BLaER1 treated with 17β-estradiol and CSF1 and Interleukin-3, amounts not matched to agents 10 nM and 100 nM (cell line): ENCODE data around the gene PLXNA2.

Source experiments
- H3K27ac ChIP-seq, 11 experiments: shearing (Covaris generic); formaldehyde crosslinking; 2 replicates each; pipeline ENCODE4 v1.8.1; 2022
- H3K27me3 ChIP-seq, 11 experiments: shearing (Covaris generic); formaldehyde crosslinking; 2 replicates each; pipeline ENCODE4 v1.8.1; 2022
- H3K36me3 ChIP-seq, 11 experiments: shearing (Covaris generic); formaldehyde crosslinking; 2 replicates each; pipeline ENCODE4 v1.8.1; 2022
- H3K4me1 ChIP-seq, 10 experiments: shearing (Covaris generic); formaldehyde crosslinking; 2 replicates each; pipeline ENCODE4 v1.8.1; 2022
- H3K4me2 ChIP-seq, 11 experiments: shearing (Covaris generic); formaldehyde crosslinking; 2 replicates each; pipeline ENCODE4 v1.8.1; 2022
- H3K4me3 ChIP-seq, 10 experiments: shearing (Covaris generic); formaldehyde crosslinking; 2 replicates each; pipeline ENCODE4 v1.8.1; 2022
- H3K9ac ChIP-seq, 11 experiments: shearing (Covaris generic); formaldehyde crosslinking; 2 replicates each; pipeline ENCODE4 v1.8.1; 2022
- H3K9me3 ChIP-seq, 11 experiments: shearing (Covaris generic); formaldehyde crosslinking; replicated peaks in 1 of 11; 2 replicates each; pipeline ENCODE4 v1.8.1; 2022
- H4K20me1 ChIP-seq, 11 experiments: shearing (Covaris generic); formaldehyde crosslinking; 2 replicates each; pipeline ENCODE4 v1.8.1; 2022
- Cebpa-rat ChIP-seq, 11 experiments: shearing (Covaris generic); IDR thresholded peaks; 2 replicates each; pipeline ENCODE4 v1.8.1; 2022

The PLXNA2 gene

DNA sequence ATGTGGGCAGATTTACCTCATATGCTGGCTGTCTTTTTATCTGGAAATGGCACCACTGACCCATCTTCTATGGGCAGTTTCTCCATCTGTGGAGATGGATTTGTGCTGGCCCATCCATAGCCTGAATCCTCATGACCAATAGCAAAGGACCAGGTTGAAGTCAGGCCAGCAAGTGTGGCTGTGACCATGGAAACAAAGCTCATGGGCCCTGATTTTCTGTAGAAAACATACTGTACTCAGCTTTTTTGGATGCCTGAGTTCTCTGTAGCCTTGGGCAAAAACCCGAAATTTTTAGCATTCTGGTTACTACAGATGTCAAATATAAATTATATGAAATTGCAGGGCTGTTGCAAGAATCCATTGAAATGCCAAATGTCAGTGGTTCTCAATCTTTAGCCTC is 155.0 kb downstream of the PLXNA2 start:
- Histone ChIP-seq H3K4me1 (peaks cover 14 to 22% (median 19%) of the 10 kb centered on the region in 10 experiments), H3K9me3 (no peaks in the 10 kb centered on the region), H3K4me2 (no peak overlapping the region), H3K9ac (no peak overlapping the region), H3K27me3 (no peaks in the 10 kb centered on the region), H3K4me3 (no peak overlapping the region), H4K20me1 (no peaks in the 10 kb centered on the region), H3K36me3 (peaks cover 0 to 7% (median 0%) of the 10 kb centered on the region in 11 experiments; a peak in 1 of 22 replicates), H3K27ac (no peak overlapping the region)
- no peak for TF ChIP-seq Cebpa-rat (IDR thresholded peaks at IDR 0.05)

DNA sequence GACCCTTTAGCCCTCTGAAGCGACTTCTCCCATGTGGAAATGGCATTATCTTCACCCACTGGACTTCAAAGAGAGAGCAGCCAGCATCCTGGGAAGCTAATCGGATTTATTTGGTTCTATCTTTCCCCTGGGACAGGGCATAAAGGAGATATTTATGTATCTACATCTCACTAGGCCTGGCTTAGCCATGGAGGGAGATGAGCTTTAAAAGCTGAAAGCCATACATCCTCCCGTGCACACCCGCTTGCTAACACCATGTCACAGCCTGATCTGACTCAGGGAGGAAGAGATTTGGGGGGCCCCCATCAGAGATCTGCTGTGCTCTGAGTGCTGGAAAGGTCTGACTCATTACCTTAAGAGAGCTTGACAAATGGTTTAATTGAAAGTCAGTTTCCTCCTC is 155.9 kb downstream of the PLXNA2 start:
- Histone ChIP-seq H3K27ac (no peak overlapping the region), H3K27me3 (no peaks in the 10 kb centered on the region), H3K4me1 (peaks cover 15 to 26% (median 20%) of the 10 kb centered on the region in 10 experiments), H3K4me3 (no peak overlapping the region), H3K36me3 (peaks cover 0 to 7% (median 0%) of the 10 kb centered on the region in 11 experiments; a peak in 1 of 22 replicates), H3K9me3 (no peaks in the 10 kb centered on the region), H3K9ac (no peak overlapping the region), H3K4me2 (no peak overlapping the region), H4K20me1 (no peaks in the 10 kb centered on the region)
- no peak for TF ChIP-seq Cebpa-rat (IDR thresholded peaks at IDR 0.05)

DNA sequence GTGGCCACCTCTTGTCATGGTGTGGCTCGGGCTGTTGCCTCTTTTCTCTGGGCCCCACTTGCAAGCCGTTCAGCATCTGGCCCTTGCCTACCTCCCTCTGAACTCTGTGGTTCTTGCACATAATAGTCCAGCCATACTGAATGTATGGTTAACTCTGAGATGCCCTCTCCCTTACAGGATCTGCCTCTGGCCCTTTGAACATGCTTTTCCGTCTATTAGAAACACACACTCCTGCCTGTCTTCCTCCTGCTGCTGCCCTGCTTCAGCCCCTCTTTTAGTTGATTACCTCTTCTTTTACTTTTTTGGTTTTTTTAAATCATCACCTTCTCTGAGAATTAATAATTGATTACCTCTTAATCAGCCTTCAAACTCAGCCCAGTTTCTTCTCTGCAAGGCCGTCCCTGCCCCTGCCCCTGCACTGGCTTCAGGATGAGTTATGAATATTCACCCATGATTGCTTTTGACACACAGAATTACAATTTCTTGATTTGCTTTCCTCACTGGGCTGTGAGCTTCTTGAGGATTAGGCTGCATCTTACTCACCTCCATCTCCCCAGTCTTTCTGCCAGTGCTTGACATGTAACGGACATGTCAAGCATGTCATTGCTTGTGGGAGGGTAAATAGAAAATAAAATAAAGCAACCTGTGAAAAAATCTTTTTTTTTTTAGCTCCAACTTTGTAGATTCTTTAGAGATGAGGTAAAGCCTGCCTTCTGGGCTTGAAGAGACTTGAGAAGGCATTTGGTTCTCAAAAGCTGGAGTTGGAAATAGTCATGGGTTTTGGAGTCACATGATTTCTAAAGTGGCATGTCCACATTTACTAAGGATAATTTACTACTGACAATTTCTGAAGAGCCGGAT is 158.3 kb downstream of the PLXNA2 start:
- TF ChIP-seq Cebpa-rat (IDR thresholded peaks at IDR 0.05), result no peak
- Histone ChIP-seq H3K4me1 (peaks cover 15 to 26% (median 20%) of the 10 kb centered on the region in 10 experiments), H4K20me1 (no peaks in the 10 kb centered on the region; a peak in 1 of 22 replicates), H3K27ac (peak overlapping the region in 8 of 11 experiments; percentile 4 to 62 (median 26); a peak in 12 of 22 replicates), H3K9ac (peak overlapping the region in 10 of 11 experiments; percentile 7 to 56 (median 36); a peak in 10 of 22 replicates), H3K27me3 (no peaks in the 10 kb centered on the region), H3K9me3 (no peaks in the 10 kb centered on the region), H3K4me2 (peak overlapping the region; percentile 67 to 90 (median 82)), H3K4me3 (peak overlapping the region in 8 of 10 experiments; percentile 11 to 48 (median 32); a peak in 8 of 20 replicates), H3K36me3 (no peaks in the 10 kb centered on the region; a peak in 1 of 22 replicates)

DNA sequence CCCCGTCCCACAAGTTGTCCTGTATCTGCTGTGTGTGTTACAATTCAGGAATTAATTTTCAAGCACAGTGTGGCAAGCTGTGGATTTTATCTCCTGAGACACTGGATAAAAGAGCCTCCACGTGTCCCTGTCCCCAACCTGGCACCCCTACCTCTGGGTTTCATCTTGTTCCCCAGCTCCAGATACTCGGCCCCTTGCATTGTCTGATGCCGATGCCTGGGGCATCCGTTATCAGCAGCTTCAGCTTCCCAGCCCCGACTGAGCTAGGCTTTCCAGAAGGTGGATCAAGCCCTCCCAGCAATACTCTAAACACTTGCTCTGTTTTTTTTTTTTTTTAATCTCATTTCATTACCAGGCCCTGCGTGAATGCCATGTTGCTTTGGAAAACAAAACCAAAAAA is 159.4 kb downstream of the PLXNA2 start:
- no peak overlapping the region for H3K4me3 ChIP-seq
- no peak for TF ChIP-seq Cebpa-rat (IDR thresholded peaks at IDR 0.05)
- no peaks in the 10 kb centered on the region for H3K27me3 ChIP-seq
- no peak overlapping the region for H3K27ac ChIP-seq
- no peaks in the 10 kb centered on the region for H3K9me3 ChIP-seq
- no peaks in the 10 kb centered on the region for H3K36me3 ChIP-seq
- H4K20me1 ChIP-seq, result no peaks in the 10 kb centered on the region; a peak in 1 of 22 replicates
- H3K4me2 ChIP-seq, result no peak overlapping the region
- no peak overlapping the region for H3K9ac ChIP-seq
- H3K4me1 ChIP-seq, result peaks cover 15 to 26% (median 20%) of the 10 kb centered on the region in 10 experiments

DNA sequence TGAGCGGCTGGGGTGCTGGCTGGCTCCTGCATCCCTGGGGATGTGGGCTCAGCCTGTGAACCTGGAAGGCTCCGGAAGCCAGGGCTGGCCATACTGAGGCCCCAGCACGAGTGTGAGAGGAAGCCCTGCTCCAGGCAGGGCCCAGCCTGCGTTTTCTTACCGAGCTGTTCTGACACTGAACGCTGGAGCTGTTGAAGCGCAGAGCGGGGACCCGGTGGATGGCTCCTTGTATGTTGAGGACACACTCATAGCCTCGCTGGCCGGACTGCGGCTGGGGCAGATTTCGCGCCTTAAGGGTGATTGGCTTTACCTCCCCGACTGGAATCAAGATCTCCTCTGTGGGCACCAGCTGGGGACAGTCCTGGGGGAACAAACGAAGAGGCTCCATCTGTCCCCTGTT is 160.0 kb downstream of the PLXNA2 start:
- Histone ChIP-seq H3K36me3 (no peaks in the 10 kb centered on the region), H3K4me3 (no peak overlapping the region), H3K9ac (no peak overlapping the region), H3K9me3 (no peaks in the 10 kb centered on the region), H3K4me2 (peak overlapping the region in 1 of 11 experiments; percentile 24; a peak in 1 of 22 replicates), H3K27ac (no peak overlapping the region), H3K4me1 (peaks cover 15 to 26% (median 20%) of the 10 kb centered on the region in 10 experiments), H3K27me3 (no peaks in the 10 kb centered on the region), H4K20me1 (no peaks in the 10 kb centered on the region; a peak in 1 of 22 replicates)
- no peak for TF ChIP-seq Cebpa-rat (IDR thresholded peaks at IDR 0.05)

DNA sequence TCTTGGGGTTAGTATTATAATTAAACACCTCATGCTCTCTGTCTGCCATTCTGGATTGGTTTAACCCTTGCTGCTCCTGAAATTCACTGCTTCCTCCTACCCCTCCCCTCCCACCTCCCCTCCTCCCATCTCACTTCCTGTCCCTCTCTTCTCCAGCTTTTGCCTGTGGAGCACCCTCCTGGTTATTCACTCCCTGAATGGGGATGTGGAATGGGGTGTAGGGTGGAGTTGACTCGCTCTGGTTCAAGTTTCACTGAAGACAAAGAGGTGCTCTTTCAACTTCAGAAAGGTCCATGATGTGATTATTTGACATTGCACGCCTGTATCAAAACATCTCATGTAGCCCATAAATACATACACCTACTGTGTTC is 160.5 kb downstream of the PLXNA2 start:
- TF ChIP-seq Cebpa-rat (IDR thresholded peaks at IDR 0.05), result no peak
- Histone ChIP-seq H3K9ac (no peak overlapping the region), H3K4me1 (peaks cover 15 to 26% (median 20%) of the 10 kb centered on the region in 10 experiments), H3K4me2 (peak overlapping the region in 1 of 11 experiments; percentile 24; a peak in 1 of 22 replicates), H3K9me3 (no peaks in the 10 kb centered on the region), H3K36me3 (no peaks in the 10 kb centered on the region), H3K27me3 (no peaks in the 10 kb centered on the region), H3K4me3 (no peak overlapping the region), H4K20me1 (no peaks in the 10 kb centered on the region; a peak in 1 of 22 replicates), H3K27ac (no peak overlapping the region)

DNA sequence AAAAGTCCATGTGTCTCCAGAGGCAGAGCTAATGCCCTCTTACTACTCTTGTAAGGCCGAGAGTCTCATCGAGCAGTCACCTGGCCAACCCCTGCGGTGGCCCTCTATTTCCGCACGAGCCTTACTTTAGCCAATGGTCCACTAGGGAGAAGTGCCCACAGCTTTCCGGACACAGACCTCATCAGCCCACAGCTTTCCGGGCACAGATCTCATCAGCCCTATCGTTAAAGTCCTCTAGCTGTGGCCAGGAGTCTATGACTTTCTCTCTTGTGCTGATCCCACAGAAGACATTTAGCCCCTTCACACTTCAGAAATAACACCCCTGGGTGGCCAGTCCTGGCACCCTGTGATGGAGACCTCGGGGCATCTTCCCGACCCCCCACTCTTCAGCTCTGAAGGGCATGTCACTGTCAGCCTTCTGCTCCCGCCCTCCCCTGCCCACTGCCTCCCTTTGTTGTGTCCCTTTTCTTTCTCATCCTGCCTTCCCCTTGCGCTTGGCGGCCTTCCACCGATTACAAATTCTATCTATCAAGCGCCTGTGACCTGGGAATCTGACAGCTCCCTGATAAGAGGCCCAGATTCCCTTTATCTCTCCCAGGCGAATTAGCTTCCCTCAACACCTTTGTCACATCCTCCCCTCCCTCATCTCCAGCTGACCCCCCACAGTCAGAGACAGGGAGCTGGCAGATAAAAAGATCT is 161.0 kb downstream of the PLXNA2 start:
- no peak for TF ChIP-seq Cebpa-rat (IDR thresholded peaks at IDR 0.05)
- H3K27me3 ChIP-seq, result no peaks in the 10 kb centered on the region
- 0 out of 22 replicates have a peak overlapping the region, but pooled peaks of 1 of the 11 experiments have one; percentile 24 for H3K4me2 ChIP-seq
- H3K4me3 ChIP-seq, result no peak overlapping the region
- H3K9ac ChIP-seq, result no peak overlapping the region
- H3K36me3 ChIP-seq, result no peaks in the 10 kb centered on the region
- no peak overlapping the region for H3K27ac ChIP-seq
- no peaks in the 10 kb centered on the region for H3K9me3 ChIP-seq
- no peaks in the 10 kb centered on the region; a peak in 1 of 22 replicates for H4K20me1 ChIP-seq
- H3K4me1 ChIP-seq, result peaks cover 15 to 26% (median 20%) of the 10 kb centered on the region in 10 experiments

DNA sequence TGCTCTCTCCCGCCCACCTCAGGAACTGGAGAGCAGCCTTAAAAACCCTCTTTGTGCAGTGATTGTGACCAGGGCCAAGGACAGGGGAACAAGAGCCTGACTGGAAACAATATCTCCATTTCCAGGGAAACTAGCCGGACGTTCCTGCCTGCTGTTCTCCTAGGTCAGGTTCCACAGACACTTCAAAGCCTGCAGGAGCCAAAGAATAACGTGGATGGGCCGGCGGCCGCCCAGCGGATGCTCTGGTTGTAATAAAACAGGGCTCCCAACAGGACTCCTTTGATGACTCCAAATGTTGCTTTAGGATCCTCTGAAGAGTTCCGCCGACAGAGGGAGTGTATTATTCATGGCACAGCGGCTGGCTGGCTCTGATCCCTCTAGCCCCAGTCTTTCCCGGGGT is 162.2 kb downstream of the PLXNA2 start:
- Histone ChIP-seq H4K20me1 (peaks cover 0 to 5% (median 0%) of the 10 kb centered on the region in 11 experiments; a peak in 1 of 22 replicates), H3K4me1 (peaks cover 15 to 38% (median 26%) of the 10 kb centered on the region in 10 experiments), H3K9ac (no peak overlapping the region), H3K27ac (no peak overlapping the region), H3K36me3 (no peaks in the 10 kb centered on the region), H3K9me3 (no peaks in the 10 kb centered on the region), H3K4me3 (no peak overlapping the region), H3K4me2 (no peak overlapping the region), H3K27me3 (no peaks in the 10 kb centered on the region)
- no peak for TF ChIP-seq Cebpa-rat (IDR thresholded peaks at IDR 0.05)
